ENCODE results near the gene MOBP. TPM values are rescaled to one million over a fixed set of nuclear protein-coding genes. Genes with fewer than 3 reads are reported as not detected.

The MOBP gene
- total and polyA plus RNA-seq, 2 of the 8 experiments (the other 6 are each of a cell fraction or from before 2014, with no cell fraction given) = 0.06 to 0.50 TPM

GRCh38 chr3:39432342-39432741 is 35.1 kb upstream of the MOBP start:
- Histone ChIP-seq H4K91ac (replicated peaks; ENCODE audit: insufficient read length, low read length) (no peak overlapping the region), H3K79me1 (ENCODE audit: low read depth, low read length) (no peaks in the 10 kb centered on the region), H3K4ac (replicated peaks; ENCODE audit: insufficient read length, low read depth, low read length) (no peak overlapping the region), H3K14ac (ENCODE audit: insufficient read length) (no peak overlapping the region), H3K23me2 (ENCODE audit: low read depth, low read length) (no peaks in the 10 kb centered on the region), H4K20me1 (replicated peaks in 1 of 2; ENCODE audit: control insufficient read depth in 1 of 2, insufficient read depth in 2 of 2, low read length in 2 of 2) (no peaks in the 10 kb centered on the region), H2AK5ac (ENCODE audit: low read depth, low read length) (no peak overlapping the region), H3K27me3 (replicated peaks in 1 of 4; ENCODE audit: control insufficient read depth in 3 of 4, extremely low read depth in 1 of 4, insufficient read depth in 3 of 4, low read length in 3 of 4) (no peaks in the 10 kb centered on the region), H2BK12ac (ENCODE audit: low read depth, low read length) (no peak overlapping the region), H4K8ac (ENCODE audit: extremely low read depth, insufficient read depth, low read length) (no peak overlapping the region), H2BK120ac (replicated peaks; ENCODE audit: low read depth, low read length) (no peak overlapping the region), H3K9ac (replicated peaks in 1 of 4; ENCODE audit: extremely low read depth in 1 of 4, low read depth in 3 of 4, low read length in 3 of 4) (no peak overlapping the region), H3K23ac (ENCODE audit: insufficient read length) (no peak overlapping the region), H3K36me3 (ENCODE audit: control insufficient read depth in 2 of 4, insufficient read depth in 4 of 4, low read length in 3 of 4) (no peaks in the 10 kb centered on the region), H2AFZ (ENCODE audit: low read length) (no peak overlapping the region), H3K4me3 (ENCODE audit: extremely low read depth in 1 of 4, insufficient read depth in 2 of 4, low read depth in 3 of 4, low read length in 4 of 4) (no peak overlapping the region), H3K56ac (replicated peaks; ENCODE audit: insufficient read length, low read depth, low read length) (no peak overlapping the region), H2BK20ac (ENCODE audit: low read length) (no peak overlapping the region), H3K18ac (ENCODE audit: extremely low read depth, low read length) (no peak overlapping the region), H3K27ac (ENCODE audit: low read depth, low read length) (no peak overlapping the region), H3K4me2 (ENCODE audit: insufficient read depth in 1 of 2, low read depth in 2 of 2, low read length in 2 of 2) (no peak overlapping the region), H3K9me3 (ENCODE audit: insufficient read depth in 2 of 2, low read depth in 1 of 2, low read length in 1 of 2) (no peaks in the 10 kb centered on the region), H2BK15ac (ENCODE audit: low read length) (no peak overlapping the region), H2BK5ac (ENCODE audit: low read depth, low read length) (no peak overlapping the region), H3K79me2 (ENCODE audit: control insufficient read depth in 1 of 2, insufficient read depth in 2 of 2, low read length in 2 of 2) (no peaks in the 10 kb centered on the region), H3K4me1 (replicated peaks in 1 of 4; ENCODE audit: control insufficient read depth in 3 of 4, insufficient read depth in 4 of 4, low read length in 3 of 4) (no peaks in the 10 kb centered on the region), H4K5ac (ENCODE audit: insufficient read length, low read depth, low read length) (no peak overlapping the region)
- no peak for FAIRE-seq
- TF ChIP-seq SIRT6 (IDR thresholded peaks at IDR 0.05; ENCODE audit: low read length) (no peak), HDAC2 (IDR thresholded peaks at IDR 0.05; ENCODE audit: borderline replicate concordance in 1 of 2, low read depth in 2 of 2, low read length in 2 of 2) (no peak), ZNF274 (IDR thresholded peaks at IDR 0.05; ENCODE audit: borderline replicate concordance, extremely low read depth, low read length) (no peak), NANOG (IDR thresholded peaks at IDR 0.05; ENCODE audit: insufficient read depth, low read depth, low read length, poor library complexity, severe bottlenecking) (no peak), TAF7 (optimal IDR thresholded peaks at IDR 0.05; ENCODE audit: borderline replicate concordance, low read depth, low read length) (no peak), GABPA (IDR thresholded peaks at IDR 0.05; ENCODE audit: borderline replicate concordance, insufficient read depth, low read length) (no peak), SRF (IDR thresholded peaks at IDR 0.05; ENCODE audit: low read depth, low read length) (no peak), ASH2L (IDR thresholded peaks at IDR 0.05; ENCODE audit: low read length) (no peak)
- DNase-seq (ENCODE audit: low read depth in 1 of 2, low spot score in 2 of 2) = no peak
- WGBS, 2 experiments (ENCODE audit: extremely low coverage in 1 of 2, insufficient coverage in 1 of 2, insufficient read length in 1 of 2, insufficient replicate concordance in 2 of 2, low coverage in 1 of 2, low lambda C conversion rate in 2 of 2, missing lambda C conversion rate in 1 of 2) = 94% methylated on average over 5 of the region's 5 CpGs; no CpG with 5 or more reads in 1 of the 2 experiments
- ChIA-PET CTCF (ENCODE audit: partially characterized antibody) (interaction anchor here (0.6 to 8.1 kb wide), 6 partner anchors 7 to 47 kb away, joined by 3 to 36 read pairs (median 4); no protein-coding TSS in a partner anchor), POLR2A (ENCODE audit: partially characterized antibody) (interaction anchor here (1.6 to 13.1 kb wide), 3 partner anchors 18 to 25 kb away, joined by 5 to 141 read pairs (median 25); partner anchors contain the start of gene RPSA)

Data from H1 (cell line).